Calu3 (cell line): Measurements from ENCODE around the gene RAP1B. TPM values are rescaled to one million over a fixed set of nuclear protein-coding genes. Genes with fewer than 3 reads are reported as not detected.
A peak's percentile ranks its signal among the peaks of the same experiment; 100 is the strongest.
"Not testable (repeated sequence)": the region's sequence is repeated elsewhere in the genome, so short reads cannot be mapped to it uniquely, and the experiment has no call there.

Experiments used
- BruUV-seq: library from RNA; stranded (reverse); fragments of 400-500 nt; replicated peaks from 2 replicates; lab custom pipeline; 2021; lab: Mats Ljungman, UMichigan
- CTCF ChIA-PET: fragments of 300-600 bp; sonication (Branson Sonifier 250); formaldehyde crosslinking; loops from one replicate; lab custom pipeline; 2022; ENCODE audit warnings: antibody characterized with exemption; lab: Charles Lee
- DNase-seq: peaks from one replicate; pipeline ENCODE4 v3.0.0; 2022
- H3K27ac Mint-ChIP-seq: one replicate; pipeline ENCODE4 v1.8.0; 2022; ENCODE audit warnings: mixed read lengths; ENCODE audit not compliant: unreplicated experiment
- H3K27me3 Mint-ChIP-seq: one replicate; pipeline ENCODE4 v1.8.0; 2022; ENCODE audit warnings: mixed read lengths; ENCODE audit not compliant: unreplicated experiment
- H3K36me3 Mint-ChIP-seq: one replicate; pipeline ENCODE4 v1.8.0; 2022; ENCODE audit warnings: mild to moderate bottlenecking, moderate library complexity, mixed read lengths; ENCODE audit not compliant: insufficient read depth, unreplicated experiment
- H3K4me1 Mint-ChIP-seq: one replicate; pipeline ENCODE4 v1.8.0; 2022; ENCODE audit warnings: mild to moderate bottlenecking, low read depth, mixed read lengths; ENCODE audit not compliant: unreplicated experiment
- H3K4me3 Mint-ChIP-seq: one replicate; pipeline ENCODE4 v1.8.0; 2022; ENCODE audit warnings: mild to moderate bottlenecking, low read depth, moderate library complexity, mixed read lengths; ENCODE audit not compliant: unreplicated experiment
- H3K9me3 Mint-ChIP-seq: one replicate; pipeline ENCODE4 v1.8.0; 2022; ENCODE audit warnings: low read depth, mixed read lengths; ENCODE audit not compliant: unreplicated experiment
- intact Hi-C: fragments of 100-400 bp; cut with micrococcal nuclease; formaldehyde crosslinking; loops from one replicate; pipeline ENCODE4 v1.10.0; 2022; ENCODE audit not compliant: unreplicated experiment
- total RNA-seq: library from RNA; stranded (reverse); gene quantifications from 2 replicates; pipeline ENCODE4 v1.2.3, GENCODE V29; 2022
- TF ChIP-seq, protein P1 (sequence below): fragments of 200-600 bp; IDR thresholded peaks from one replicate; pipeline ENCODE4 v1.8.0; 2022; ENCODE audit warnings: antibody characterized with exemption; ENCODE audit not compliant: unreplicated experiment

RAP1B gene
- total RNA-seq, 1 experiment from 2014 or later: 159 TPM

DNA sequence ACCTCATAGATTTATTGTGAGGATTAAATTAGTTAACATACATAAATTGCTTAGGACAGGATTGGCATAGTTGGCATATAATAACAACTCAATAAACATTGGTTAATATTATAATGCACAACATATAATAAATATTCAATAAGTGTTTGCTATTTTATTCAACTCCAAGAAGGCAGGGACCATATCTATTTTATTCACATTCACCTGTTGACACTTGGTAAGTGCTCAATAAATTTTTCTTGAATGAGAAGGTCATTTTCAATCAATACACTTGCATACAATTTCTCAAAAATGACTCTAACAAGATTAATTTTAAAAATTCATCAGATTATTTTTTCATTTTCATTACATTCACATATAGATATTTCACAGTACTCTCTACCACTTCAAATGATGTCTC lies 63.7 kb downstream of the RAP1B start:
- intact Hi-C loops: loop anchor here (5.0 kb wide), 1 partner anchor 317 kb away; no protein-coding TSS in a partner anchor
- TF ChIP-seq, protein P1, sequence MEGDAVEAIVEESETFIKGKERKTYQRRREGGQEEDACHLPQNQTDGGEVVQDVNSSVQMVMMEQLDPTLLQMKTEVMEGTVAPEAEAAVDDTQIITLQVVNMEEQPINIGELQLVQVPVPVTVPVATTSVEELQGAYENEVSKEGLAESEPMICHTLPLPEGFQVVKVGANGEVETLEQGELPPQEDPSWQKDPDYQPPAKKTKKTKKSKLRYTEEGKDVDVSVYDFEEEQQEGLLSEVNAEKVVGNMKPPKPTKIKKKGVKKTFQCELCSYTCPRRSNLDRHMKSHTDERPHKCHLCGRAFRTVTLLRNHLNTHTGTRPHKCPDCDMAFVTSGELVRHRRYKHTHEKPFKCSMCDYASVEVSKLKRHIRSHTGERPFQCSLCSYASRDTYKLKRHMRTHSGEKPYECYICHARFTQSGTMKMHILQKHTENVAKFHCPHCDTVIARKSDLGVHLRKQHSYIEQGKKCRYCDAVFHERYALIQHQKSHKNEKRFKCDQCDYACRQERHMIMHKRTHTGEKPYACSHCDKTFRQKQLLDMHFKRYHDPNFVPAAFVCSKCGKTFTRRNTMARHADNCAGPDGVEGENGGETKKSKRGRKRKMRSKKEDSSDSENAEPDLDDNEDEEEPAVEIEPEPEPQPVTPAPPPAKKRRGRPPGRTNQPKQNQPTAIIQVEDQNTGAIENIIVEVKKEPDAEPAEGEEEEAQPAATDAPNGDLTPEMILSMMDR: no peak

DNA sequence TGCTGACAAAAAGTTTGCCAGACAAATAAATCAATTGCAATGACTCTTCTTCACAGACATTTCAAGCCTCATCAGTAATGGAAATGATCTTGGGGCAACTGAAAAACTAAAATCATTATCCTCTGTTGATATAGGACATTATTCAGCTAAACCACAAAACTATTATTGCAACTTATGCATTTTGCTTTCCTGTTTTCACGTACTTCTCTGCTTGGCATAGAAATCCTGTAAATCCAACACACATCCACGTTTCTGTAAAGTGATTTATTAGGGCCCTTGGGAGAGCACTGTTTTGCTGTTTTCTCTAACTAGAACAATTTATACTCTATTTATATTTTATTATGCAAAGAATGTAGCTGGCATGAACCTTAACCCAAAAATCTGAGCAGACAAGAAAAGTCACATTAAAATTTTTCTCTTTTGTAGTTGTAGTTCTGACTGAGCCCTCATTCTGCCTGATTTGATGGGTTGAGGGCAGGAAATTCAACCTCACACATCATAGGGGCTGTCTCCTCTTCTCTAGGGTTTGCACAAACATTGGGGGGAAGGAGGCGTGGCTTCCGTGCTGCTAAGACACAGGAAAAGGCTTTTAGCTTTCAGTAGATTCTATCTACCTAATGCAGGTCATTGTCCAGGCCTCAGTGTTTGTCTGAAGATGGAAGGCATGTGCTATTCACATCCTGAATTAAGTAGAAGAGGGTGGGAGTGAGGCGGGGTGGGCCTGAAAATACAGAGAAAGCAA lies 64.6 kb downstream of the RAP1B start:
- H3K4me3 Mint-ChIP-seq: no peak overlapping the region
- H3K36me3 Mint-ChIP-seq: peaks cover 4% of the 10 kb centered on the region
- H3K4me1 Mint-ChIP-seq: no peaks in the 10 kb centered on the region
- H3K27me3 Mint-ChIP-seq: no peaks in the 10 kb centered on the region
- BruUV-seq: no TSS peak
- no peak for DNase-seq
- CTCF ChIA-PET: interaction anchor here (0.6 kb wide), 1 partner anchor 92 kb away, joined by 3 read pairs; no protein-coding TSS in a partner anchor
- TF ChIP-seq, protein P1: no peak
- intact Hi-C loops: no loop called here
- no peak overlapping the region for H3K27ac Mint-ChIP-seq
- no peaks in the 10 kb centered on the region for H3K9me3 Mint-ChIP-seq

More for the DNA sequence above, 63.7 kb downstream of the RAP1B start:
- no peak overlapping the region for H3K27ac Mint-ChIP-seq
- H3K4me3 Mint-ChIP-seq: no peak overlapping the region
- H3K9me3 Mint-ChIP-seq: no peaks in the 10 kb centered on the region
- no peaks in the 10 kb centered on the region for H3K4me1 Mint-ChIP-seq
- BruUV-seq: no TSS peak
- DNase-seq: no peak
- H3K36me3 Mint-ChIP-seq: peaks cover 4% of the 10 kb centered on the region
- H3K27me3 Mint-ChIP-seq: no peaks in the 10 kb centered on the region
- CTCF ChIA-PET: no interaction called here

DNA sequence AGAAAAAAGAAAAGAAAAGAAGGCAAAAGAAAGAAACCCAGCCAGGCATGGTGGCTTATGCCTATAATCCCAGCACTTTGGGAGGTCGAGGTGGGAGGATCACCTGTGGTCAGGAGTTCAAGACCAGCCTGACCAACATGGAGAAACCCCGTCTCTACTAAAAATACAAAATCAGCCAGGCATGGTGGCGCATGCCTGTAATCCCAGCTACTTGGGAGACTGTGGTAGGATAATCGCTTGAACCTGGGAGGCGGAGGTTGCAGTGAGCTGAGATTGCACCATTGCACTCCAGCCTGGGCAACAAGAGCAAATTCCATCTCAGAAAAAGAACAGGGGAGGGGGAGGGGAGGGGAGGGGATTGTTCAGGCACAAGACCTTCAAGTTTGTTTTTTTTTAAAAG lies 66.2 kb downstream of the RAP1B start:
- H3K27ac Mint-ChIP-seq, H3K4me3 Mint-ChIP-seq, H3K27me3 Mint-ChIP-seq, H3K4me1 Mint-ChIP-seq, H3K36me3 Mint-ChIP-seq, DNase-seq, H3K9me3 Mint-ChIP-seq, BruUV-seq, intact Hi-C loops: not testable (repeated sequence)
- CTCF ChIA-PET: interaction anchor here (0.6 to 0.8 kb wide), 3 partner anchors 30 to 1739 kb away, joined by 3 to 5 read pairs (median 4); no protein-coding TSS in a partner anchor

DNA sequence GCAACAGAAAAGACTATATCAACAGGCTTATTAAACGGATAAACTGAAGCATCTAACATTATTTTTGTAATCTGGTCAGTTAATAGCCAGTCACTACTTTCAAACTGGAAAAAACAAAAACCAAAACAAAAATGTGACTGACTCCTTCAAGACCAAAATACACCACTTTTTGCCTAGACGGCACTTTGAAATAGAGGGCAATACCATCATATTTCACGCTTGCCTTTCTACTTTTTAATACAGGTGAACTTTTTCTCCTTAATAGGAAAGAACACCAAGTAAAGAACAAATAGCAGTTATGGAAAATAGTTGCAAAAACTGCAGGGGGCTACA lies 75.5 kb downstream of the RAP1B start:
- DNase-seq: no peak
- Mint-ChIP-seq H3K27me3 (no peaks in the 10 kb centered on the region), H3K9me3 (no peaks in the 10 kb centered on the region), H3K36me3 (peaks cover 26% of the 10 kb centered on the region), H3K27ac (peak overlapping the region; percentile 93), H3K4me1 (peaks cover 22% of the 10 kb centered on the region), H3K4me3 (peak overlapping the region; percentile 89)
- TF ChIP-seq, protein P1: no peak
- CTCF ChIA-PET: interaction anchor here (0.6 to 0.7 kb wide), 3 partner anchors 54 to 399 kb away, joined by 3 read pairs; no protein-coding TSS in a partner anchor
- intact Hi-C loops: loop anchor here (5.0 kb wide), 1 partner anchor 74 kb away; the partner anchor contains the start of gene RAP1B
- BruUV-seq: TSS peak; percentile 85
